Upper lobe of left lung (tissue), 6 donors: Measurements from ENCODE around the gene SH3RF1. TPM values are rescaled to one million over a fixed set of nuclear protein-coding genes. Genes with fewer than 3 reads are reported as not detected.
"Not testable (repeated sequence)": the region's sequence is repeated elsewhere in the genome, so short reads cannot be mapped to it uniquely, and the experiment has no call there.

ENCODE experiments used
- ATAC-seq, 2 donors: fragments of 200-7000 bp; cut with Tn5 transposase; one replicate each; pipeline ENCODE4 v1.9.1; 2022; ENCODE audit warnings: mild to moderate bottlenecking in 2 of 2, moderate library complexity in 2 of 2; ENCODE audit not compliant: low FRiP score in 2 of 2
- DNase-seq, 2 donors: peaks; one replicate each; pipeline ENCODE4 v3.0.0-alpha.2; 2019 to 2020
- H3K27ac ChIP-seq, 4 donors: fragments of 200-600 bp; sonication (generic); one replicate each; pipeline ENCODE4 v1.5.1; 2016 to 2019
- H3K27me3 ChIP-seq, 4 donors: fragments of 200-600 bp; sonication (generic); one replicate each; pipeline ENCODE4 v1.5.1; 2017 to 2019
- H3K36me3 ChIP-seq, 4 donors: fragments of 200-600 bp; sonication (generic); one replicate each; pipeline ENCODE4 v1.5.1; 2016 to 2019
- H3K4me1 ChIP-seq, 4 donors: fragments of 200-600 bp; sonication (generic); one replicate each; pipeline ENCODE4 v1.5.1; 2018 to 2019
- H3K4me3 ChIP-seq, 4 donors: fragments of 200-600 bp; sonication (generic); one replicate each; pipeline ENCODE4 v1.5.1; 2017 to 2019; ENCODE audit warnings: mild to moderate bottlenecking in 2 of 4, moderate library complexity in 1 of 4
- H3K9me3 ChIP-seq, 4 donors: fragments of 200-600 bp; sonication (generic); one replicate each; pipeline ENCODE4 v1.5.1; 2018 to 2019
- CTCF ChIP-seq, 6 experiments: fragments of 450-650 bp in 4 of 6; fragments of 200-600 bp in 2 of 6; sonication (generic) in 2 of 6; IDR thresholded peaks; one replicate each; pipeline ENCODE4 v1.5.1; 2016 to 2019; ENCODE audit warnings: antibody characterized with exemption in 6 of 6
- EP300 ChIP-seq, 4 donors: sonication (generic); formaldehyde crosslinking; IDR thresholded peaks; one replicate each; pipeline ENCODE4 v1.5.1; 2017; ENCODE audit warnings: antibody characterized with exemption in 4 of 4, control low read depth in 2 of 4
- POLR2A ChIP-seq, 4 donors: fragments of 450-650 bp; IDR thresholded peaks; one replicate each; pipeline ENCODE4 v1.5.1; 2016 to 2017; ENCODE audit warnings: antibody characterized with exemption in 4 of 4, mild to moderate bottlenecking in 2 of 4
- POLR2AphosphoS5 ChIP-seq, 2 donors: sonication (generic); formaldehyde crosslinking; IDR thresholded peaks; one replicate each; pipeline ENCODE4 v1.5.1; 2017; ENCODE audit warnings: antibody characterized with exemption in 2 of 2
- WGBS, 2 donors: methylation state at CpG; one replicate each; pipeline ENCODE4 v1.1.5; 2017 to 2018; 5-methylcytosine and 5-hydroxymethylcytosine counted together
- total RNA-seq, 6 donors: library from RNA; depleted of rRNA in 4 of 6; stranded (reverse); fragments of >200 nt in 4 of 6; gene quantifications; one replicate each; pipeline versions ENCODE4 v1.1.0 to v1.2.1, GENCODE V29; 2016 to 2021
- donor health status: DM: no; HTN: no; CAD: no; lungs with moderate emphysema.
- donor health status: DM: no; HTN: yes; CAD: no; lungs with severe emphysema.

The SH3RF1 gene
- total RNA-seq, 6 donors from 2014 or later = 27.1 to 38.7 (median 34.3) TPM

- TF ChIP-seq EP300 (IDR thresholded peaks at IDR 0.05) = no peak
- TF ChIP-seq CTCF (IDR thresholded peaks at IDR 0.05) = no peak
- no peak for TF ChIP-seq POLR2A (IDR thresholded peaks at IDR 0.05)
- no peak for TF ChIP-seq POLR2AphosphoS5 (IDR thresholded peaks at IDR 0.05)
- Histone ChIP-seq H3K27me3 (no peaks in the 10 kb centered on the region), H3K36me3 (no peaks in the 10 kb centered on the region), H3K4me3 (no peak overlapping the region), H3K9me3 (peaks cover 0 to 4% (median 0%) of the 10 kb centered on the region in 4 donors), H3K4me1 (peaks cover 4 to 26% (median 20%) of the 10 kb centered on the region in 4 donors), H3K27ac (no peak overlapping the region)
- DNase-seq (no peak), ATAC-seq (no peak)
- 69 to 71% methylated on average over 3 of the region's 3 CpGs for WGBS, 2 donors
Observed at GRCh38 chr4:169199184-169199583, 71.6 kb downstream of the SH3RF1 start.

GRCh38 chr4:169198167-169198566 is 72.6 kb downstream of the SH3RF1 start:
- TF ChIP-seq POLR2A (IDR thresholded peaks at IDR 0.05) (no peak), CTCF (IDR thresholded peaks at IDR 0.05) (no peak), EP300 (IDR thresholded peaks at IDR 0.05) (no peak), POLR2AphosphoS5 (IDR thresholded peaks at IDR 0.05) (no peak)
- ATAC-seq (no peak), DNase-seq (no peak)
- Histone ChIP-seq H3K9me3 (peaks cover 0 to 4% (median 0%) of the 10 kb centered on the region in 4 donors), H3K27ac (no peak overlapping the region), H3K27me3 (no peaks in the 10 kb centered on the region), H3K4me3 (no peak overlapping the region), H3K36me3 (no peaks in the 10 kb centered on the region), H3K4me1 (peaks cover 4 to 23% (median 18%) of the 10 kb centered on the region in 4 donors)

GRCh38 chr4:169197206-169197605 is 73.5 kb downstream of the SH3RF1 start:
- H3K4me3 ChIP-seq, H3K36me3 ChIP-seq, ATAC-seq, H3K9me3 ChIP-seq, DNase-seq, H3K27me3 ChIP-seq, H3K27ac ChIP-seq: not testable (repeated sequence)
- H3K4me1 ChIP-seq = peaks cover 4 to 21% (median 15%) of the 10 kb centered on the region in 4 donors
- 91 to 96% methylated on average over 11 of the region's 11 CpGs for WGBS, 2 donors

GRCh38 chr4:169195032-169195431 is 75.7 kb downstream of the SH3RF1 start:
- Histone ChIP-seq H3K27me3 (no peaks in the 10 kb centered on the region), H3K4me3 (no peak overlapping the region), H3K4me1 (peaks cover 0 to 1% (median 0%) of the 10 kb centered on the region in 4 donors), H3K36me3 (no peaks in the 10 kb centered on the region), H3K27ac (no peak overlapping the region), H3K9me3 (peaks cover 0 to 4% (median 0%) of the 10 kb centered on the region in 4 donors)
- no peak for TF ChIP-seq EP300 (IDR thresholded peaks at IDR 0.05)
- TF ChIP-seq CTCF (IDR thresholded peaks at IDR 0.05) = no peak
- no peak for TF ChIP-seq POLR2AphosphoS5 (IDR thresholded peaks at IDR 0.05)
- no peak for TF ChIP-seq POLR2A (IDR thresholded peaks at IDR 0.05)
- no peak for ATAC-seq
- no peak for DNase-seq

GRCh38 chr4:169189968-169190367 is 80.8 kb downstream of the SH3RF1 start:
- not testable (repeated sequence) for H3K36me3 ChIP-seq, DNase-seq, H3K9me3 ChIP-seq, H3K27me3 ChIP-seq, ATAC-seq, H3K27ac ChIP-seq, H3K4me3 ChIP-seq
- peaks cover 4 to 19% (median 12%) of the 10 kb centered on the region in 4 donors for H3K4me1 ChIP-seq
- 75 to 80% methylated on average over 2 of the region's 2 CpGs for WGBS, 2 donors

GRCh38 chr4:169189372-169189771 is 81.4 kb downstream of the SH3RF1 start:
- no peak for ATAC-seq
- no peak for DNase-seq

More at GRCh38 chr4:169189372-169189771, 81.4 kb downstream of the SH3RF1 start:
- H3K27me3 ChIP-seq = no peaks in the 10 kb centered on the region
- peaks cover 10 to 25% (median 16%) of the 10 kb centered on the region in 4 donors for H3K4me1 ChIP-seq
- H3K27ac ChIP-seq = peak overlapping the region in 1 of 4 donors; percentile 11
- 70 to 78% methylated on average over 4 of the region's 4 CpGs for WGBS, 2 donors
- no peak overlapping the region for H3K4me3 ChIP-seq
- TF ChIP-seq EP300 (IDR thresholded peaks at IDR 0.05) = no peak
- TF ChIP-seq POLR2AphosphoS5 (IDR thresholded peaks at IDR 0.05) = no peak
- TF ChIP-seq POLR2A (IDR thresholded peaks at IDR 0.05) = no peak
- no peak for TF ChIP-seq CTCF (IDR thresholded peaks at IDR 0.05)
- no peaks in the 10 kb centered on the region for H3K36me3 ChIP-seq
- H3K9me3 ChIP-seq = no peaks in the 10 kb centered on the region
